ENCODE data around the gene SLC16A11. TPM values are rescaled to one million over a fixed set of nuclear protein-coding genes. Genes with fewer than 3 reads are reported as not detected.

Gene SLC16A11, protein sequence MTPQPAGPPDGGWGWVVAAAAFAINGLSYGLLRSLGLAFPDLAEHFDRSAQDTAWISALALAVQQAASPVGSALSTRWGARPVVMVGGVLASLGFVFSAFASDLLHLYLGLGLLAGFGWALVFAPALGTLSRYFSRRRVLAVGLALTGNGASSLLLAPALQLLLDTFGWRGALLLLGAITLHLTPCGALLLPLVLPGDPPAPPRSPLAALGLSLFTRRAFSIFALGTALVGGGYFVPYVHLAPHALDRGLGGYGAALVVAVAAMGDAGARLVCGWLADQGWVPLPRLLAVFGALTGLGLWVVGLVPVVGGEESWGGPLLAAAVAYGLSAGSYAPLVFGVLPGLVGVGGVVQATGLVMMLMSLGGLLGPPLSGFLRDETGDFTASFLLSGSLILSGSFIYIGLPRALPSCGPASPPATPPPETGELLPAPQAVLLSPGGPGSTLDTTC
- not detected in 2 replicates for total RNA-seq

GRCh38 chr17:7043497-7044198 lies at the start of gene SLC16A11:
Gene SLC16A11 (minus strand): TSS chr17:7044092. CDS start chr17:7043513, 579 bp downstream.

DNA sequence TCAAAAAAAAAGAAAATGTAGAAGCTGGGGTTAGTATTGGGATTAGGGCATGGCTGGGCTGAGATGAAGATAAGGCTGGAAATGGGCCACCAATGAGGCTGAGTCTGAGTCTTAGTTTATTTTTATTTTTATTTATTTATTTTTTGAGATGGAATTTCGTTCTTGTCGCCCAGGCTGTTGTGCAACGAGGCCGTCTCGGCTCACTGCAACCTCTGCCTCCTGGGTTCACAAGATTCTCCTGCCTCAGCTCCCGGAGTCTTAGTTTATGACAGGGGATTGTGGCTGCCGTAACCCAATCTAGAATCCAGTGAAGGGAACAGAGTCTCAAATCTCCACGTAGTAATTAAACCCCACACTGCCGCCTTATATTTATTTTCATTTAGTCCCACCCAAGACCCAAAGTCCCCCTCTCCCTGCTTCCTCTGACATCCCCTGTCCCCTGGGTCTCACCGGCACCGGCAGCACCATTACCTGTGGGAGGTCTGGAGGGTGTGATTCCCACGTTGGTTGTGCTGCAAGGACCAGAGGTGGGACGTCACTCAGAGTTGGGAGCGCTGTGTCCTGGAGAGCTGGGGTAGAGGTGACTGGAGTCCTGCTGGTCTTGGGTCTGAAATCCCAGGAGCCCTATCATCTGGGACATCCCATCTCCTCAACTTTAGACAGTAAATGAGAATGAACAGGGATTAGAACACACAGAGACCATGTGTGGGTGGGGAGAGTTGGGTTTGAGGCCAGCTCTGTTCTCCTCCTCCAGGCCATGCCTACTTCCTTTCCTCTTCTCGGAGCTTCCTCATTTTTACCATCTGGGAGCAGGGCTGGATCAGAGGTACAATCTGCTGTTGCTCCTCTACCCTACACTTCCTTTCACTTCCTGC lies 35.9 kb upstream of the SLC16A11 start, which contains the start of gene CLEC10A:
Gene CLEC10A, minus strand, starts transcription at position 671 of the 875 bp plus-strand sequence. CDS start 1,439 bp downstream, outside the sequence.

GRCh38 chr17:7035591-7036368 lies 8.1 kb downstream of the SLC16A11 start, which contains the start of gene SLC16A13:
Gene SLC16A13 (plus strand): TSS chr17:7036015. CDS start chr17:7036383, 368 bp downstream.

DNA sequence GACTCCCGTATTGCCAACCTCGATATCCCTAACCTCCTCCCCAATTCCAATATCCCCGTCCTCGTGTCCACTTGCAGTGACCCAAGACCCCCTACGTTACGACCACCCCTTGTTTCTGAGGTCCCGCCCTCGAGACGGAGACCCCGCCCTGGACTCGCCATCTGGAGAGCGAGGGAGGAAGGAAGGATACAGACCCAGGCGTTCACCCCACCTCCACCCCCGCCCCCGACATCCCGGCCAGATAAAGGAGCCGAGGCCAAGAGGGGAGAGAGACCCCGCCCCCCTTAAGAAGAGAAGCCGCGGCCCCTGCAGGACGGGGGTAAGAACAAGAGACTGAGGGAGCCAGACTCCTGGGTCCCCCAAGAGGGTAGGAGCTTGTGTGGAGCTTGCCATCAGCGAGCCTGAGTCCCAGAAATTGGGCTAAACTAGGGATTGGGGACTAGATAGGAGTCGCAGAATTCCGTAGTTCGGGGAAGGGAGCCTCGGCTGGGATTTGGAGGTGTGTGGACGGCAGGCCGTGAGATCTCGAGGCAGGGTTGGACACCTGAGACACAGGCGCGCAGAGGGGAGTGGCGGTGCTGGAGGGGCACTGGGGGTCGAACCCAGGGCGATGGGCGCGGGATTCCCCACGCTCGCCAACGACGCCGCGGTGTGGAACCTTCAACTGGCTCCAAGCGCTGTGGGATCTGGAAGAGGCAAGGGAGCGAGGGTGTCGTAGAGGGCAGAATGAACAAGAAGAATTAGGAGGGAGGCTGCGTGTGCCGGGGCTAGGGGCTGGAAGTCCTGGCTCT lies 20.9 kb downstream of the SLC16A11 start, which contains the start of gene BCL6B:
Gene BCL6B, plus strand, starts transcription at position 270 of the 791 bp plus-strand sequence. CDS start 622 bp downstream, outside the sequence.

GRCh38 chr17:6995500-6996255 lies 48.2 kb downstream of the SLC16A11 start, which contains the start of gene ALOX12:
Gene ALOX12 (plus strand): TSS chr17:6996049. CDS start chr17:6996118, 69 bp downstream.

Other genes starting within 250 kb of the SLC16A11 start
- not detected in 2 replicates for gene TEKT1, start 212.4 kb downstream of the SLC16A11 start, total RNA-seq
- gene ALOX12, start 48.0 kb downstream of the SLC16A11 start, total RNA-seq: not detected in 2 replicates
- gene RNASEK, start 31.5 kb downstream of the SLC16A11 start, total RNA-seq: 162 and 214 TPM in 2 replicates
- gene BCL6B, start 21.0 kb downstream of the SLC16A11 start, total RNA-seq: 1.9 and 2.6 TPM in 2 replicates
- gene SLC16A13, start 8.1 kb downstream of the SLC16A11 start, total RNA-seq: 0.06 and 0.98 TPM in 2 replicates
- 0.24 TPM in 1 of 2 replicates, not detected in the other for gene CLEC10A, start 36.2 kb upstream of the SLC16A11 start, total RNA-seq
- gene ASGR2, start 70.7 kb upstream of the SLC16A11 start, total RNA-seq: not detected in 2 replicates
- 0.24 and 0.25 TPM in 2 replicates for gene ASGR1, start 135.3 kb upstream of the SLC16A11 start, total RNA-seq
- gene DLG4, start 175.7 kb upstream of the SLC16A11 start, total RNA-seq: 17.7 and 21.6 TPM in 2 replicates
- 281 and 473 TPM in 2 replicates for gene ACADVL, start 175.8 kb upstream of the SLC16A11 start, total RNA-seq
- gene DVL2, start 190.4 kb upstream of the SLC16A11 start, total RNA-seq: 31.5 and 44.1 TPM in 2 replicates
- gene PHF23, start 195.4 kb upstream of the SLC16A11 start, total RNA-seq: 38.6 and 48.0 TPM in 2 replicates
- 318 and 677 TPM in 2 replicates for gene GABARAP, start 198.4 kb upstream of the SLC16A11 start, total RNA-seq
- gene CTDNEP1, start 207.6 kb upstream of the SLC16A11 start, total RNA-seq: 78.3 and 99.5 TPM in 2 replicates
- 30.1 and 41.1 TPM in 2 replicates for gene ELP5, start 208.1 kb upstream of the SLC16A11 start, total RNA-seq
- 2.0 TPM in 1 of 2 replicates, not detected in the other for gene CLDN7, start 218.4 kb upstream of the SLC16A11 start, total RNA-seq
- 0.05 TPM in 1 of 2 replicates, not detected in the other for gene SLC2A4, start 237.6 kb upstream of the SLC16A11 start, total RNA-seq